Mesothelial cell of epicardium (in vitro differentiated cells): ENCODE data around the gene MAP2K2. TPM values are rescaled to one million over a fixed set of nuclear protein-coding genes. Genes with fewer than 3 reads are reported as not detected.

Source experiments
- DNase-seq, 2 experiments: peaks; one replicate each; pipeline ENCODE4 v3.0.0; 2021; ENCODE audit warnings: low spot score in 2 of 2; ENCODE audit not compliant: unreplicated experiment in 2 of 2
- H3K27ac Mint-ChIP-seq: 2 replicates; pipeline ENCODE4 v1.8.0; 2021; ENCODE audit warnings: mixed read lengths
- H3K27me3 Mint-ChIP-seq: 2 replicates; pipeline ENCODE4 v1.8.0; 2021; ENCODE audit warnings: low read depth, mixed read lengths
- H3K36me3 Mint-ChIP-seq: 2 replicates; pipeline ENCODE4 v1.8.0; 2021; ENCODE audit warnings: mixed read lengths
- H3K4me1 Mint-ChIP-seq: 2 replicates; pipeline ENCODE4 v1.8.0; 2021; ENCODE audit warnings: mixed read lengths
- H3K4me3 Mint-ChIP-seq: 2 replicates; pipeline ENCODE4 v1.8.0; 2021; ENCODE audit warnings: mild to moderate bottlenecking, moderate library complexity, mixed read lengths
- H3K9me3 Mint-ChIP-seq: 2 replicates; pipeline ENCODE4 v1.8.0; 2021; ENCODE audit warnings: mixed read lengths
- CTCF ChIP-seq: fragments of 200-600 bp; sonication (generic); IDR thresholded peaks from one replicate; pipeline ENCODE4 v1.5.0; 2021; ENCODE audit warnings: antibody characterized with exemption; ENCODE audit not compliant: unreplicated experiment
- total RNA-seq: library from RNA; stranded (reverse); gene quantifications from 3 replicates; pipeline ENCODE4 v1.2.1, GENCODE V29; 2021

The MAP2K2 gene
- total RNA-seq, 1 donor from 2014 or later: 152 TPM

GRCh38 chr19:4094291-4094690 is 29.6 kb downstream of the MAP2K2 start:
- no peaks in the 10 kb centered on the region for H3K4me1 Mint-ChIP-seq
- no peak for DNase-seq
- H3K4me3 Mint-ChIP-seq: no peak overlapping the region
- TF ChIP-seq CTCF: no peak
- no peaks in the 10 kb centered on the region for H3K9me3 Mint-ChIP-seq
- no peaks in the 10 kb centered on the region for H3K27me3 Mint-ChIP-seq
- H3K36me3 Mint-ChIP-seq: peaks cover 21% of the 10 kb centered on the region
- no peak overlapping the region for H3K27ac Mint-ChIP-seq

GRCh38 chr19:4093643-4094175 is 30.2 kb downstream of the MAP2K2 start:
- Mint-ChIP-seq H3K27ac (no peak overlapping the region), H3K4me1 (no peaks in the 10 kb centered on the region)

GRCh38 chr19:4090356-4091220 is 33.3 kb downstream of the MAP2K2 start:
- no peaks in the 10 kb centered on the region for H3K9me3 Mint-ChIP-seq
- H3K36me3 Mint-ChIP-seq: peaks cover 7% of the 10 kb centered on the region
- H3K27ac Mint-ChIP-seq: no peak overlapping the region
- no peak for TF ChIP-seq CTCF
- no peaks in the 10 kb centered on the region for H3K27me3 Mint-ChIP-seq
- H3K4me3 Mint-ChIP-seq: no peak overlapping the region
- DNase-seq: no peak
- peaks cover 5% of the 10 kb centered on the region for H3K4me1 Mint-ChIP-seq

More at GRCh38 chr19:4093643-4094175, 30.2 kb downstream of the MAP2K2 start:
- Mint-ChIP-seq H3K4me3 (no peak overlapping the region), H3K27me3 (no peaks in the 10 kb centered on the region), H3K36me3 (peaks cover 19% of the 10 kb centered on the region), H3K9me3 (no peaks in the 10 kb centered on the region)
- DNase-seq: no peak
- TF ChIP-seq CTCF: no peak

GRCh38 chr19:4089946-4090345 is 34.0 kb downstream of the MAP2K2 start:
- TF ChIP-seq CTCF: no peak
- Mint-ChIP-seq H3K9me3 (no peaks in the 10 kb centered on the region), H3K27me3 (no peaks in the 10 kb centered on the region), H3K4me1 (peaks cover 5% of the 10 kb centered on the region), H3K4me3 (no peak overlapping the region), H3K36me3 (peaks cover 7% of the 10 kb centered on the region), H3K27ac (no peak overlapping the region)
- no peak for DNase-seq

- no peak for DNase-seq
- no peak overlapping the region for H3K27ac Mint-ChIP-seq
These were observed 34.5 kb downstream of the MAP2K2 start for GRCh38 chr19:4089400-4089908.

More at GRCh38 chr19:4089400-4089908, 34.5 kb downstream of the MAP2K2 start:
- H3K27me3 Mint-ChIP-seq: no peaks in the 10 kb centered on the region
- H3K36me3 Mint-ChIP-seq: peaks cover 7% of the 10 kb centered on the region
- TF ChIP-seq CTCF: no peak
- H3K4me1 Mint-ChIP-seq: peaks cover 10% of the 10 kb centered on the region
- no peak overlapping the region for H3K4me3 Mint-ChIP-seq
- no peaks in the 10 kb centered on the region for H3K9me3 Mint-ChIP-seq
